Fibroblast of skin of right quadriceps (primary cell): ENCODE results near the gene CMIP.

Experiments used
- DNase-seq: peaks from one replicate; pipeline ENCODE4 v3.0.0-alpha.2; 2013

Gene CMIP

DNA sequence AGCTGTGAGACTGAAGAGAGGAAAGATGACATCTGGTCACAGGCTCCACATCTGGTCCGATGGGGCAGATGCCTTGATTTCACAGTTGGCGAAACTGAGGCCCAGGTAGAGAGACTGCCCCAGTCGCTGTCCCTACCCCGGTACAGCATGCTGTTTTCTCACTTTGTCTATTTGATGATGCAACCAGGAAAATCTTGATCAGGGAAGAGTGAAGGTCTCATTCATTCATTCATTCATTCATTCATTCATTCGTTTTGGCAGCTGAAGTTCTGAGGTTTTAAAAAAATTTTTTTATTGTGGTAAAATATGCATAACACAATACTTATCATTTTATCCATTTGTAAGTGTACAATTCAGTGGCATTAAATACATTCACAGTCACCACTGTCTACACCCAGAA, 19.7 kb downstream of the CMIP start:
- DNase-seq = no peak

DNA sequence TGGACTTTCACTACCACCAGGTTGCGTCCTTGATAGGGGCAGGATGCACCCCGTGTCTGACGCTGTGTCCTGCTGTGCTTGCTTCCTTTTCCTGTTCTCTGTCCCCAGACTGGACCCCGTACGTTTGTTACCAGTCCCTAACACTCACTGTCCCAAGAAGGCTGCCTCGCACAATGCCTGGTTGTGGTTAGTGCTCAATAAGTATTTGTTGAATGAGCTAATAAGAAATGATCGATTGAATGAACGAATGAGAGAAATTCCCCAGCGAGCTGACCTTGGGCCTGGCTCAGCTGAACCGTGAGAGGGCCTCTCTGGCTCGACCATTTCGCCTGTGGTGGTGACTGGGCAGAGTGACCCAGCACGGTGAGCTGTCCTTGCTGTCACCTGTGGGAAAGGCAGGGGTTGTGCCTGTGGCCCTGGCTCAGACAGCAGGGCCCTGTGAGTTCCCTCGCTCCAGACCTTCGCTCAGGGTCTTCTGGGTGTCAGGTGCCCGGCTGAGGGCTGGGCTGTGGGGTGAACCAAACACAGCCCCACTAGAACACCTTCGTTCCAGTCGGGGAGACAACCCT, 20.9 kb downstream of the CMIP start:
- DNase-seq = no peak

DNA sequence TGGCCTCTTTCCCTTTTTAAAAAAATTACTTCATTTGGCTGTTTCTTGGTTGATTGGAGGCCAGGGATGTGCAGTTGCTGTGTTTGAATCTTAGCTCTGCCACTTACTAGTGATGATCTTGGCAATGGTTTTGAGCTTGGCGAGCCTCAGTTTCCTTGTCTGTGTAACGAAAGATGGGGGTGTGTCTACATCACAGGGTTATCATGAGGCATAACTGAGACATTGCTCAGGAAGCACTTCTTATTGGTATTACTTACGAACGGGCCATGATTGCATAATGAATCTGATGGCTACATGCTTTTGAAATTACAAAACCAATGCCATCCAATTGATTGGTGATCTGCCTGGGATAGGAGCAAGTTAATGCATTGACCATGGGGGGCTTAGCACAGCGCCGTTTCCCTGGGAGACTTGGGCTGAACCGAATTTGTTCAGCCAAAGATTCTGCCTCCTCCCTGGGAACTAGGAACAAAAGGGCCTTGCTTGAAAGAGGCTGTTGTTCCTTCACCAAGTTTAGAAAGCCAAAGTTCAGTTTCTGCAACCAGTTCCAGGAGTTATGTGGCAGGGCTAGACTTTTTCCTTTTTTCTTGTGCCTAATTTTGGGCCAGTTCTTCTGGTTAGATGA, 21.9 kb downstream of the CMIP start:
- no peak for DNase-seq

DNA sequence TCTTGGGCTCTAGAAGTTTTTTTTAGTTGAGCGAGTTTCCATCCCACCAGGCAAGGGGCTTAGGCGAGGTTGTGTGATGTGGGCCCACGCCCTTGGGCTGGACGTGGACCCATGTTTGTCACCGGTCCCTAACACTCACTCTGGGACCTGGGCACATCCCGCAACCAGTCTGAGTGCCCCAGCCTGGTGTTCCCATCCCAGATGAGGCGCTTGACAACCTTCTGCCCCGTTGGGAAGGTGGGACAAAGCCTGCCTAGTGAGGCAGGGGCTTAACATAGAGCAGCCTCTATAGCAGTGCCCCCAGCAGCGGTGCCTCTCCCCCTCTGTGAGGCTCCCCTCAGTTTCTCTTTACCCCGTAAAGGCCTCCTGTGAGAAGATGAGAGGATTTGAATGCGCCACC, 22.5 kb downstream of the CMIP start:
- no peak for DNase-seq

DNA sequence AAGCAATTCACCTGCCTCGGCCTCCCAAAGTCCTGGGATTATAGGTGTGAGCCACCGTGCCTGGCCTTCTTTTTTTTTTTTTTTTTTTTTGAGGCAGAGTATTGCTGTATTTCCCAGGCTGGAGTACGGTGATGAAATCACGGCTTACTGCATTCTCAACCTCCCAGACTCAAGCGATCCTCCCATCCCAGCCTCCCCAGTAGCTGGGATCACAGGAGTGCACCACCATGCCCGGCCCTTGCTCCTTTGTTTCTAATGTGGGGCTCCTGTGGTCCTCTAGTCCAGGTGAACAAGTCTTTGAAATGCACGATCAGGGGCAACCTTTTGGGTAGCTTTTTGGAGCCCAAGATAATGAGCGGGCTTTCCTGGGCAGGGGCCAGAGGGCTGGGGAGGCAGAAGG, 23.2 kb downstream of the CMIP start:
- no peak for DNase-seq

DNA sequence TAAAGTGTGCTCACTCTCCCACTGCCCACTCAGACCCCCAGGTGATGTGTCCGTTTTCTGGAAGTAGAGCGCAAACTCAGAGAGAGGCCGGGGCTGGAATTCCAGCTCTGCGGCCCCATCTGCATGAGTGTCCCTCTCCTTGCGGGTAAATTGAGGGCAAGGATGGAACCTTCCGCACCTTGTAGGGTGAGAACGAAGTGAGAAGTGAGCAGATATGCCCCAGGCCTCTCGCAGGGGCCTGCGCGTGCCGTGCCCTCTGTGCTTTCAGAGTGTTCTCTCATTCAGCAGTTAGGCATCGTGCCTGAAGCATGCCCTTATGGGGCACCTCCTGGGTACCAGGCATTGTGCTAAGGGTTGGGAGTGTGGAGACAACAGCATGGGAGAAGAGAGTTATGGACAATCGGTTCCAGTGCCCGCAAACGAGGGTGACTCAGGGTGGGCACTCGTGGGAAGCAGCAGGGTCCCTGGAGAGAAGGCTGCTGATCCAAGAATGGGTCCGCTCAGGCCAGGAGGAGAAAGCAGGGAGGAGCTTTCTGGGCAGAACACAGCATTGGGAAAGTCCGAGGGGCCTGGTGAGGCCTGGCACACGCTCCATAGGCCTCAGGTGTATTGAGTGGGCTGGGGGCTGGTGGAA, 23.8 kb downstream of the CMIP start:
- no peak for DNase-seq

DNA sequence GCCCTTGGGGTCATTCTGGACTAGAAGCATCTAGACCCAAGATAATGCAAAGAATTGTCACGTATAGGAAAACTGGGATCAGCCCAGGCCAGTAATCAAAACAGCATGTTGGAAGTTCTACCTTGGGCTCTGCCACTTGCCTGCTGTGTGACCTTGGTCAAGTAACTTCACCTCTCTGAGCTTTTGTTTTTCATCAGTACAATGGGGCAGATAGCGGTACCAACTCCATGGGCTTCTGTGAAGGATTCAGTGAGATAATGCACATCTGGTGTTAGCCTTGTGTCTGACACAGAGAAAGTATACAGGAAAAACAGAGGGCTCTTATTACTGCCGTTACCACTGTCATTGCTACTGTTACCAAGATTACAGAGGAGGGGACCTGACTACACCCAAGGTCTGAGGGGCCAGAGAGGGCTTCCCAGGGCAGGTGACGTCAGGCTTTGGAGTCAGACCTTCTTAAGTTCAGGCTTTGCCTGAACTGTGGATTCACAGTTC, 24.6 kb downstream of the CMIP start:
- DNase-seq = no peak

DNA sequence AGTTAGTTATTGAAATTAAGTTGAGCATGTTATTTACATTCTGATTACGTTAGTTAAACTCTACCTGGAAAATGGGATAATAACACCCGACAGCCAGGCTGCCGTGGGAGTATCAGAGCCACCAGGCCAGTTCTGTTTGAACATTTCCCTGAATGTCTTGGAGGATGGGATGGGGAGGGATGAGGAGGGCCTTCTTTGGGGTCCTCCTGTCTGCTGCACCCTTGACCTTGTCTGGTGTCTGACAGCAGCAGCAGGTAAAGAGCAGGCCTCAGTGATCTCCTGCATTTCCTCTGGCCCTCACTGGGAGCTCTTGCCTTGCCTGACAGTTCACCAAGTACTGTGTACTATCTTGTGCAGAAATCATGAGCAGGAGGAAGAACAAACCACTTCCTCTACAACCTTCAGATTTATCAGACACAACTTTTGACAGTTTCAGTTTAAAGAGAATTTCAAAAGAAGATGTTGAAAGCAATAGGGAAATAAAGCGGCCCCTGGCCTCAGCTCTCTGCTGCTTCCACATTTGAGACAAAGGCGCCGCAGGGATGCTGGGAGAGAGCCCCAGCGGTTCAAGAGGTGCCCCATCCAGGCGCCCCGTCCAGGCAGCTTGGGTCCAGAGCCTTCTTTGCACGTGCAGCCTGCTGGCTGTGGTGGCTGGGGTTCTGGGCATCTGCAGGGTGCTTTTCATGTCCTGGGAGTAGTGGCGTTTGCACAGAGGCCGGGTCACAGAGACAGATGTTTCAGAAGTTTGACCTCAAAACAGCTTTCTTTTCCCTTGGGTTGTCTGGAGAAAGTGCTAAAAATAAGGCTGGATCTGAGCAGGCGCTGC, 25.3 kb downstream of the CMIP start:
- no peak for DNase-seq

DNA sequence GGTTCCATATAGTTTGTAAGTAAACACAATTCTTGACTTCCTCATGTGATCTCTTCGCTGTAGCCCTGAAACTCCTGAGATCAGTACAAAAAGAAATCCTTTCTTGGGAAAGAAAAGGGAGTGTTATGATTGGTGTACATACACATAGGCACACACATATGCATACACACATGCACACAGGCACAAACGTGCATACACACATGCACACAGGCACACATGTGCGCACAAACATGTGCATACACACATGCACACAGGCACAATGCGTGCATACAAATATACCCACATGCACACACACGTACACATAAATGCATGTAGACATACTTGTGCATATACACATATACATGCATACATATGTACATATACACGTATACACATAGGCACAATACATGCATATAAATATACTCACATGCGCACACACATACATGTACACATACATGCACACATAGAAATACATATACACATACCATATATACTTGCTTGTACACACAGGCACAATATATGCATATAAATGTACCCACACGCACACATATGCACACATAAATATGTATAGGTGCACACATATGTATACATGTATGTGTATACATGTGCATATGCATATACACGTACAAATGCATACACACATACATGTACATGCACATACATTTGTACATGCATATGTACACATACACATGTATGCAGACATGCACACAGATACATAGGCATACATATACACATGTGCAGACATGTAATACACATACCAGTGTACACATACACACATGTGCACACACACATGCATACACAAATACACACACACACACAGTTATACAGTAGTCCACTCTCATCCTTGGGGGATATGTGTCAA, 26.4 kb downstream of the CMIP start:
- DNase-seq = no peak

DNA sequence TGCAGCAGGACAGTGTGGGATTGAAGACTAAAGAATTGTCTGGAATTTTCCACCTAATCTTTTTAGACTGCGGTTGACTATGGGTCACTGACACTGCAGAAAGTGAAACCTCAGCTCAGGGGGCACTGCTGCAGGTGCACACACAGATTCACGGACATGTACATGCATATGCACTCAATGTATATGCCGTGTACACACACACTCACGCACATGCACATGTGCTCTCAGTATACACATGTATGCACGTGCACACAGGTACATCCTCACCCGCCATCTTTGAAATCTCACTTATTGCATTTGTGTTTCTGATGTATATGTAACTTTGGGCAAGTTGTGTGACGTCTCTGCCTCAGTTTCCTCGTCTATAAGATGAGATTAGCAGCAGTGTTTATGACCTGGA, 27.3 kb downstream of the CMIP start:
- no peak for DNase-seq

DNA sequence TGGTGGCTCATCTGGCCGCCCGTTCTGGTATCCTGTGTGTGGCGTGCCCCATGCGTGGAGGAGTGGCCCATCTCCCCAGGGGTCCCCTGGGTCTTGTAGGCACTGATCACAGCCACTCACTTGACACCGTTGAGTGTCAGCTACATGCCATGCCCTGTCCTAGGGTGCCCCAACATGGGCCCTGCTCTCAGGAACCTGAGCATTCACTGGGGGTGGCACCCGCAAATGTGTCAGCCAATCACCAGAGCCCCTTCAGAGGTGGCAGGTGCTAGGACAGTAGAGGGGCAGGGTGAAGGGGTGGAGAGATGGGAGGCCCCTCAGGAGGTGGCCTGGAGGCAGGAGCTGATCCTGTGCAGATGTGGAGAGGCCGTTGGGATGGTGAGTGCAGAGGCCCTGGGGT, 27.8 kb downstream of the CMIP start:
- no peak for DNase-seq

DNA sequence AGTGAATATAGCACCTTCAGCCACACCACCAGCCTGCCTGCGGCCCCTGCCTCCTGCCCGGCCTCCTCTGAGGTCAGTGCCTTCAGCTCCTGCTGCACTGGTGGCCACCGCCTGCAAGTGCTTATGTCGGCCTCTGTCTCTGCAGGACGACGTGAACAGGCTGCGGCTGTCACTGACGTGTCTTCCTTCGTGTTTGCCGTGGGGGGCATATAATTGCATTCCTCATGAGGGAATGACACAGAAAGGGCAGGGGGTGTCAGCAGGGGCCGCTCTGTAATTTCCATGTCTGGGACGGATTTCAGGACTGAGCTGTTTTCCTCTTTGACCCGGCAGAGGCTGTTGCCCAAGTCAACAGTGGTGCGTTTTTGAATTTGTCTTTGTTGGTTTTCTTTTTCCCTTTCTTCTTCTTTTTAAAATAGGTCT, 28.5 kb downstream of the CMIP start:
- DNase-seq = no peak

DNA sequence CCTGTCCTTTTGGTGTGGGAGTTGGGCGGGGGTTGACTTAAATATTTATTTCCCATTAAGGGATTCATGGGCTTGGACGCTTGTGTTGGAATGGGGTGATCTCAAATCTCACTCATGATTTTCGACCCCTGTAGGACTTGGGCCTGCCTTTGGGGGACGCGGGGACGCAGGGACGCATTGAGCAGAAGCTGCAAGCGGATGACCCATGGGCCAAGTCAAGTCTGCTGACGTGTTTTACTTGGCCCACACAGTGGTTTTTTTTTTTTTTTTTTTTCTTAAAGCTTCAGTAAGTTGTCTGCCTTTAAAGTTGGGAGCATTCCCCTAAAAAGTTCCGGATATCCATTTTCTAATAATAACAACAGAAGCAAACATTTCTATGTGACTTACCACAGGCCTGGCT, 28.9 kb downstream of the CMIP start:
- DNase-seq = no peak

DNA sequence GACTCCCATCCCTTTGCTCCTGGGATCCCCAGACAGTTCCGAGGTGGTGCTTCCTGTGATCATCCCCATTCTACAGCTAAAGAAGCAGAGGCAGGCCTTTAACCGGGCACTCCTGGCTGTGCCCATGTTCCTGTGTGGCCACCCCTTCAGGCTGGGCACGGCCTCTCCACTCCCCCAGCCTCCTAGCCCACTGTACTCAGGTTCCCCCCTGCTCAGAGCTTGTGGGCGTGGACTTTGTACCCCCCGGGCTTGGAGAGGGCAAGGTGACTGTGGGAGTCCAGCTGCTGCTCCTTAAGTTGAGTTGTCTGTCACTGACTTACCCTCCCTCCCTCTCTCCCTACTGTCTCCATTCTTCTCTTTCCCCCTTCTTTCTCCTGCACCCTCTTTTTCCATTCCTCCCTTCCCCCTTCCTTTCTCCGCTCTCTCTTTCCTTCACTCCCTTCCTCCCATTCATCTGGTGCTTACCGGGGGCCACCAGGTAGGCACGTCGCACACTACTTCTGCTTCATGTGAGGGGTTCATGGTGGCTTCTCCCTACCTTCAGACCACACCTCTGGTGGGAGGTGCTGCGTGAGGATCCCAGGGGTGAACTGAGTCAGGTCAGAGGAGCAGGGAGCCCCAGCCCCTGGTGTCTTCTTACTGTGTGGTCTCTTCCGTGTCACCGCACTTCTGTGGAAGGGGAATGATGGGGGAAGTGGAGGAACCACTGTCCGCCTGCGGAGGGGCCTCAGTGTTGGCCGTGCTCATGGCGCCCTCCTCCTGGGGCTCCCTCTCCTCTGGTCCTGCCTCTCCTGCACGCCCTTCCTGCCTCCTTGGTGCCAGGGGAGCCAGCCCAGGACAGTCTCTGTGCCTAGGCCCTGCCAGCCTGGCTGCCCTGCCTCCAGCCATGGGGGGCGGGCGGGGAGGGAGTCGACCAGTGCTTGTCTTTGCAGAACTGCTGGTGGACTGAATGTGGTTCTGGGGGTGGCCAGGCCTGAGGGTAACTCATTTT, 29.7 kb downstream of the CMIP start:
- DNase-seq = no peak

DNA sequence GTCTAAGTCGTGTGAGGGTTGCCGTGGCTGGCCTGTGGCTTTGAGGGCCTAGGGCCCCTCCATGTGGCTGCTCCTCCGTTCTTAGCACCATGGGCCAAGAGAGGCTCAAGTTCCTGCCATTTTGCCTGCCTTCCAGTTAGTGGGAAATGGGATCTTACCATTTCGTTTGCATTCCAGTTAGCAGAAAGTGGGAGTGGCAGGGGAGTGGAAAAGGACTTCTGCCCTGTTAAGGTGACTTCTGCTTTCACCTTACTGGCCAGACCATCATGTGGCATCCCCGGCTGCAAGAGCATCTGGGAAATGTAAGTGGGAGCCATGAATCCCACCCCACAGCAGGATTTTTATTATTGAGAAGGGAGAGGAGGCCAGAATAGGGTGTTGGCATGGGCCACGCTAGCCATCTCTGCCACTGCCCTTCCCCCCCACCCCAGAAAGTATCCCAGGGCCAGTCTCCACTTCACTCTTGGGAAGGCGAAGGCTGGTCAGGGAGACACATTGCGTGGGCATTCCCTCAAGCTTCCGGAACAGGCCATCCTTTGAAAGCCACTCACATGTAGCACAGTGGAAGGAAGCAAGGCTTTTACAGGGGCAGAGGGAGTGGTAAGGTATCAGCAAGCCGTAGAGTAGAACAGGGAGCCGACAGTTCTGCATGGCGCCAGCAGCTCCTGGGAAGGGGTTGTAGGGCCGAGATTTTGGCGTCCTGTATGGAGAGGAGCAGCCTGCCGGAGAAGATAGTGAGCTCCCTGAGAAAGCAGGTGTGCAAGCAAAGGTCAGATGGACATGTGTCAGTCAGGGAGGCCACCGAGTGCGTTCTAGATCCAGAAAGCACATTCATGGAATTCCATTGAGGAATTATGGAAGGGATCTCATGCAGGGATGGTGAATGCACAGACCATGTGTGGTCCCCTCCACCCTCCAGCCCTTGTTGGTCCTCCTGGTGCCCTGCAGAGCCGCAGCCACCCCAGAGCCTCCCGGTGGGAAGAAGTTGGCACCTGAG, 33.4 kb downstream of the CMIP start:
- DNase-seq = no peak

DNA sequence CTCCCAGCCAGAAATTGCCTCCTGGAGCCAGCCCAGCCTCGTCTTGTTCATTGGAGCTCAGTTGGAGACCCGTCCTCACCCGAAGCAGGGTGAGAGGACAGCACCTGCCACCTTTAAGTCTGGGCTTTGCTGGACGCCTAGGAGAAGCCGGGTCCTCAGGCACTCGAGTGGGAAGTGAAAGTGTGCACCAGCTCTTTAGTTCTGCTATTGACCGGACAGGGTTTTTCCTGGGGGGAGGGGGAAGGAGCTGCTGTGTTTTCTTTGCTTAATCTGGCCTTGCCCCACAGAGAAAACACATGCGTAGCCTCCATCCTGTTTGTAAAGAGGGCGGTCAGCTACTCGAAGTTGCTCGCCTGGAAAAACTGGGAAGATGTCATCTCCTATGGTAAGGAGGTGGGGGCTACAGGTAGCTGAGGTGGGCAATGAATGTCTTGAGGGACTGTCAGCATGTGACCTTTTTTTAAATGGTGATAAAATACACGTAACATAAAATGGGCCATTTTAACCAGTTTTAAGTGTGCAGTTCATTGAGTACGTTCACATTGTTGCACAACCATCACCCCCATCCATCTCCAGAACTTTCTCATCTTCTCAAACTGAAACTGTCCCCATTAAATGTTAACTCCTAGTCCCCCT, 34.4 kb downstream of the CMIP start:
- DNase-seq = no peak

DNA sequence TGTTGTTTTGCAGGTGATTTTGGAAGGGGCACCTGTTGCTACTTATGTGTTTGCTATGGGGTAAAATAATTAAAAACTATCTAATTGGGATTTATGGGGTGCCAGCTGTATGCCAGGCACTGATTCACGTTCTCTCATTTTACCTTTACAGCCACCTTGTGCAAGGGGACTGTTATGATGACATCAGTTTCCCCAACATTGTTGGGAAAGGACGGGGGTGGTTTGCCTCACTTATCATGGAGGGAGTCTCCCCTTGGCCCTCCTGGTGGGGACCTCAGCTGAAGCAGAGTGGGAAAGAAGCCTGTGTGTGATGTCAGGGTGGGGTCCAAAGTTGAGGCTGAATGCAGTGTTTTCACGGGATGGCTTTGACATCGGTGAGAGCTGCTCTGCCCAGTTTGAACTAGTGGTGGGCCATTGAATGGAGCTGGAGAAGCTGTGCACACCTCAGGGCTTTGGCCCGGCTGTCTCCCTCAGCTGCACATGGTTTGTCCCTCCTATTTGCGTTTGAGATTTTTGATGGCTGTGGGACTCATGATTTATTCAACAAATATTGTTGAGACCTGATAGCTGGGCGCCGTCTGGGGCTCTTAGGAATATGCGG, 36.1 kb downstream of the CMIP start:
- DNase-seq = no peak

DNA sequence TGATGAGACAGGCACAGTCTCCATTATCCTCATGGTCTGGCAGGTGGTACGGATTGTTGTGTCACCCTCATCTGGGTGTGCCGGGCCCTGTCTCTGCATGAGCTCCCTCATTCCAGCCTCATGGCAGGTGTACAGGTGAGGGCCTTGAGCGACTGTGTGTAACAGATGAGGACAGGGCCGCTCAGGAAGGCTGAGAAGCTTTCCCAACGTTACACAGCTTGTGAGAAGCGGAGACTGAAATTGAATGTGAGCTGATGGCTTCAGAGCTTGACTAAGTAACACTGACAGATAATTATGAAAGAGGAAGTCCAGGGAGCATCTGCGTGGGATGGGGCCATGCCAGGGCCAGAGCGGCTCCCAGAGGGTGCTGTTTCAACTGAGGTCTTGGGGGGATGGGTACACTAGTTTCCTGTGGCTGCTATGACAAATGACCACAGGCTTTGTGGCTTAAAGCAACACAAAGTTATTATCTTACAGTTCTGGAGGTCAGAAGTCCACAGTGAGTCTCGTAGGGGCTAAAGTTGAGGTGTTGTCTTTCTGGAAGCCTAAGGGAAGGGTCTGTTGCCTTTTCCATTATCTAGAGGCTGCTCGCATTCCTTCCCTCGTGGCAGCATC, 36.7 kb downstream of the CMIP start:
- DNase-seq = no peak
